Parathyroid adenoma (tissue), 2 donors: ENCODE data around the gene PTGFRN.
"Not testable (repeated sequence)": the region's sequence is repeated elsewhere in the genome, so short reads cannot be mapped to it uniquely, and the experiment has no call there.

Experiments used
- H2AFZ ChIP-seq: fragments of 300-600 bp; sonication (generic); one replicate; pipeline ENCODE4 v1.7.0; 2017; ENCODE audit warnings: antibody characterized with exemption, mild to moderate bottlenecking
- H3K27ac ChIP-seq: fragments of 300-600 bp; sonication (generic); one replicate; pipeline ENCODE4 v1.7.0; 2017
- H3K27me3 ChIP-seq: fragments of 300-600 bp; sonication (generic); one replicate; pipeline ENCODE4 v1.7.0; 2017; ENCODE audit warnings: low read length; ENCODE audit not compliant: control insufficient read depth, insufficient read depth
- H3K36me3 ChIP-seq: fragments of 300-600 bp; sonication (generic); one replicate; pipeline ENCODE4 v1.7.0; 2017; ENCODE audit warnings: low read length; ENCODE audit not compliant: control insufficient read depth, insufficient read depth
- H3K4me1 ChIP-seq: fragments of 300-600 bp; sonication (generic); one replicate; pipeline ENCODE4 v1.7.0; 2017; ENCODE audit warnings: control low read depth
- H3K4me2 ChIP-seq: fragments of 300-600 bp; sonication (generic); one replicate; pipeline ENCODE4 v1.7.0; 2017; ENCODE audit warnings: low read length
- H3K4me3 ChIP-seq: fragments of 300-600 bp; sonication (generic); one replicate; pipeline ENCODE4 v1.7.0; 2017; ENCODE audit warnings: low read depth, low read length
- H3K79me2 ChIP-seq: fragments of 300-600 bp; sonication (generic); one replicate; pipeline ENCODE4 v1.7.0; 2017; ENCODE audit warnings: control low read depth
- H3K9ac ChIP-seq: fragments of 300-600 bp; sonication (generic); one replicate; pipeline ENCODE4 v1.7.0; 2017; ENCODE audit warnings: mild to moderate bottlenecking
- H3K9me3 ChIP-seq: fragments of 300-600 bp; sonication (generic); one replicate; pipeline ENCODE4 v1.7.0; 2017; ENCODE audit warnings: low read length; ENCODE audit not compliant: control insufficient read depth
- CTCF ChIP-seq: fragments of 300-600 bp; sonication (generic); IDR thresholded peaks from one replicate; pipeline ENCODE4 v1.7.0; 2017; ENCODE audit warnings: antibody characterized with exemption, mild to moderate bottlenecking
- donor health status: primary hyperparathyroidism.

PTGFRN gene

GRCh38 chr1:116968724-116969123 is 59.0 kb downstream of the PTGFRN start:
- no peaks in the 10 kb centered on the region for H3K36me3 ChIP-seq
- TF ChIP-seq CTCF: no peak
- H3K4me1 ChIP-seq: no peaks in the 10 kb centered on the region
- no peaks in the 10 kb centered on the region for H3K9me3 ChIP-seq
- H3K9ac ChIP-seq: no peak overlapping the region
- no peaks in the 10 kb centered on the region for H3K79me2 ChIP-seq
- H3K27ac ChIP-seq: no peak overlapping the region
- H3K27me3 ChIP-seq: no peaks in the 10 kb centered on the region
- H3K4me2 ChIP-seq: no peak overlapping the region
- H2AFZ ChIP-seq: no peak overlapping the region
- no peak overlapping the region for H3K4me3 ChIP-seq

- no peak overlapping the region for H2AFZ ChIP-seq
- no peaks in the 10 kb centered on the region for H3K27me3 ChIP-seq
- H3K36me3 ChIP-seq: no peaks in the 10 kb centered on the region
These were observed 61.6 kb downstream of the PTGFRN start for GRCh38 chr1:116971258-116971860.

GRCh38 chr1:116971965-116972673 is 62.4 kb downstream of the PTGFRN start:
- TF ChIP-seq CTCF: no peak
- no peaks in the 10 kb centered on the region for H3K9me3 ChIP-seq

More at GRCh38 chr1:116971258-116971860, 61.6 kb downstream of the PTGFRN start:
- Histone ChIP-seq H3K4me1 (no peaks in the 10 kb centered on the region), H3K27ac (no peak overlapping the region), H3K9me3 (no peaks in the 10 kb centered on the region), H3K4me3 (no peak overlapping the region), H3K4me2 (no peak overlapping the region), H3K9ac (no peak overlapping the region), H3K79me2 (no peaks in the 10 kb centered on the region)
- TF ChIP-seq CTCF: no peak

GRCh38 chr1:116972674-116973030 is 62.9 kb downstream of the PTGFRN start:
- Histone ChIP-seq H3K27ac (no peak overlapping the region), H3K4me2 (no peak overlapping the region), H3K79me2 (no peaks in the 10 kb centered on the region), H3K36me3 (no peaks in the 10 kb centered on the region), H2AFZ (no peak overlapping the region), H3K9ac (no peak overlapping the region), H3K4me3 (no peak overlapping the region), H3K27me3 (no peaks in the 10 kb centered on the region), H3K4me1 (no peaks in the 10 kb centered on the region), H3K9me3 (no peaks in the 10 kb centered on the region)
- no peak for TF ChIP-seq CTCF

More at GRCh38 chr1:116971965-116972673, 62.4 kb downstream of the PTGFRN start:
- no peaks in the 10 kb centered on the region for H3K36me3 ChIP-seq
- H3K4me3 ChIP-seq: no peak overlapping the region
- H2AFZ ChIP-seq: no peak overlapping the region
- no peak overlapping the region for H3K9ac ChIP-seq
- H3K27me3 ChIP-seq: no peaks in the 10 kb centered on the region
- H3K27ac ChIP-seq: no peak overlapping the region
- no peak overlapping the region for H3K4me2 ChIP-seq
- H3K4me1 ChIP-seq: no peaks in the 10 kb centered on the region
- no peaks in the 10 kb centered on the region for H3K79me2 ChIP-seq

- not testable (repeated sequence) for H3K4me2 ChIP-seq, H3K9ac ChIP-seq, H3K9me3 ChIP-seq, H3K4me1 ChIP-seq, H3K36me3 ChIP-seq, H2AFZ ChIP-seq, H3K27me3 ChIP-seq, H3K27ac ChIP-seq, H3K79me2 ChIP-seq, H3K4me3 ChIP-seq
These were observed 70.6 kb downstream of the PTGFRN start for GRCh38 chr1:116980309-116980708.
